Loucy (cell line): ENCODE measurements around the gene CCDC127.
"Not testable (repeated sequence)": the region's sequence is repeated elsewhere in the genome, so short reads cannot be mapped to it uniquely, and the experiment has no call there.

Source experiments
- H2AFZ ChIP-seq: fragments of 200-600 bp; sonication (generic); 2 replicates; pipeline ENCODE4 v1.6.0; 2016; ENCODE audit warnings: antibody characterized with exemption, mild to moderate bottlenecking, low read length, moderate library complexity
- H3F3A ChIP-seq: fragments of 200-600 bp; 2 replicates; pipeline ENCODE4 v1.6.0; 2016; ENCODE audit warnings: antibody characterized with exemption, low read depth, mild to moderate bottlenecking
- H3K27me3 ChIP-seq: fragments of 200-600 bp; sonication (generic); 2 replicates; pipeline ENCODE4 v1.6.1; 2014; ENCODE audit warnings: low read length, mild to moderate bottlenecking; ENCODE audit not compliant: insufficient read depth, poor library complexity, severe bottlenecking
- H3K36me3 ChIP-seq: fragments of 200-600 bp; sonication (generic); 2 replicates; pipeline ENCODE4 v1.6.1; 2016; ENCODE audit warnings: low read length; ENCODE audit not compliant: insufficient read depth
- H3K4me1 ChIP-seq: fragments of 200-600 bp; sonication (generic); 2 replicates; pipeline ENCODE4 v1.5.1; 2014; ENCODE audit warnings: low read length, mild to moderate bottlenecking; ENCODE audit not compliant: insufficient read depth, poor library complexity, severe bottlenecking
- H3K4me2 ChIP-seq: fragments of 200-600 bp; sonication (generic); 2 replicates; pipeline ENCODE4 v1.6.0; 2014; ENCODE audit warnings: antibody characterized with exemption, low read length, low read depth, mild to moderate bottlenecking; ENCODE audit not compliant: poor library complexity, severe bottlenecking
- H3K4me3 ChIP-seq: fragments of 200-600 bp; sonication (generic); 2 replicates; pipeline ENCODE4 v1.5.1; 2014; ENCODE audit warnings: low read length, mild to moderate bottlenecking, mixed read lengths; ENCODE audit not compliant: poor library complexity, severe bottlenecking
- H3K79me2 ChIP-seq: fragments of 200-600 bp; sonication (generic); 2 replicates; pipeline ENCODE4 v1.6.1; 2014; ENCODE audit warnings: low read length; ENCODE audit not compliant: insufficient read depth
- H3K9ac ChIP-seq: fragments of 200-600 bp; sonication (generic); 2 replicates; pipeline ENCODE4 v1.6.0; 2014; ENCODE audit warnings: mild to moderate bottlenecking, low read depth, low read length, moderate library complexity; ENCODE audit not compliant: poor library complexity, severe bottlenecking
- H3K9me2 ChIP-seq: fragments of 200-600 bp; sonication (generic); replicated peaks from 2 replicates; pipeline ENCODE4 v1.6.1; 2016; ENCODE audit warnings: low read depth, low read length, mixed read lengths
- H3K9me3 ChIP-seq: fragments of 200-600 bp; sonication (generic); 2 replicates; pipeline ENCODE4 v1.6.1; 2014; ENCODE audit warnings: mild to moderate bottlenecking, antibody characterized with exemption, low read length, low read depth; ENCODE audit not compliant: insufficient read depth
- H4K20me1 ChIP-seq: fragments of 200-600 bp; sonication (generic); 2 replicates; pipeline ENCODE4 v1.6.0; 2014; ENCODE audit warnings: antibody characterized with exemption, low read length, mild to moderate bottlenecking; ENCODE audit not compliant: insufficient read depth, poor library complexity, severe bottlenecking
- CTCF ChIP-seq: fragments of 200-600 bp; sonication (generic); conservative IDR thresholded peaks from 2 replicates; pipeline ENCODE4 v1.5.1; 2014; ENCODE audit warnings: mild to moderate bottlenecking, antibody characterized with exemption, low read length
- EZH2phosphoT487 ChIP-seq: fragments of 200-600 bp; IDR thresholded peaks from 2 replicates; pipeline ENCODE4 v1.6.1; 2018; ENCODE audit warnings: antibody characterized with exemption, mild to moderate bottlenecking, moderate library complexity, borderline replicate concordance

Gene CCDC127

GRCh38 chr5:228886-229285 lies 10.9 kb upstream of the CCDC127 start:
- Histone ChIP-seq H3K36me3 (peaks cover 99% of the 10 kb centered on the region), H3K4me2 (no peak overlapping the region), H3K9ac (no peak overlapping the region), H3K4me3 (no peak overlapping the region), H3K9me3 (no peaks in the 10 kb centered on the region), H3K27me3 (no peaks in the 10 kb centered on the region), H3K79me2 (peaks cover 79% of the 10 kb centered on the region), H2AFZ (no peak overlapping the region), H4K20me1 (peaks cover 52% of the 10 kb centered on the region), H3K4me1 (peaks cover 5% of the 10 kb centered on the region), H3K9me2 (no peaks in the 10 kb centered on the region), H3F3A (no peaks in the 10 kb centered on the region)
- TF ChIP-seq EZH2phosphoT487 (no peak), CTCF (no peak)

- H3K4me3 ChIP-seq, H2AFZ ChIP-seq, H3K9me2 ChIP-seq, H3K9ac ChIP-seq, H3K9me3 ChIP-seq, H3K27me3 ChIP-seq, H3K4me2 ChIP-seq, H3F3A ChIP-seq: not testable (repeated sequence)
- Histone ChIP-seq H3K36me3 (peaks cover 95% of the 10 kb centered on the region), H3K79me2 (peaks cover 89% of the 10 kb centered on the region), H4K20me1 (peaks cover 67% of the 10 kb centered on the region), H3K4me1 (peaks cover 19% of the 10 kb centered on the region)
These were observed 9.4 kb upstream of the CCDC127 start for GRCh38 chr5:227375-227774.

- Histone ChIP-seq H3K79me2 (peaks cover 92% of the 10 kb centered on the region), H3K27me3 (no peaks in the 10 kb centered on the region), H3F3A (no peaks in the 10 kb centered on the region), H3K4me1 (peaks cover 35% of the 10 kb centered on the region), H3K9me3 (no peaks in the 10 kb centered on the region), H3K36me3 (peaks cover 75% of the 10 kb centered on the region), H3K4me3 (no peak overlapping the region), H2AFZ (no peak overlapping the region), H3K9me2 (no peaks in the 10 kb centered on the region), H4K20me1 (peaks cover 81% of the 10 kb centered on the region), H3K4me2 (no peak overlapping the region), H3K9ac (no peak overlapping the region)
- TF ChIP-seq EZH2phosphoT487 (no peak), CTCF (no peak)
These were observed 7.4 kb upstream of the CCDC127 start for GRCh38 chr5:225334-225733.

GRCh38 chr5:223791-224190 lies 5.8 kb upstream of the CCDC127 start:
- Histone ChIP-seq H3K4me2 (peak overlapping the region; percentile 90), H3K9me2 (no peaks in the 10 kb centered on the region), H3K4me1 (peaks cover 41% of the 10 kb centered on the region), H3K9me3 (no peaks in the 10 kb centered on the region), H3K36me3 (peaks cover 61% of the 10 kb centered on the region), H2AFZ (no peak overlapping the region), H4K20me1 (peaks cover 79% of the 10 kb centered on the region), H3K9ac (peak overlapping the region; percentile 97), H3F3A (no peaks in the 10 kb centered on the region), H3K79me2 (peaks cover 96% of the 10 kb centered on the region), H3K27me3 (peaks cover 2% of the 10 kb centered on the region), H3K4me3 (peak overlapping the region; percentile 98)
- TF ChIP-seq EZH2phosphoT487 (no peak), CTCF (no peak)

- H3K4me1 ChIP-seq: peaks cover 41% of the 10 kb centered on the region
- peak overlapping the region; percentile 90 for H3K4me2 ChIP-seq
- H3K79me2 ChIP-seq: peaks cover 96% of the 10 kb centered on the region
- H3K9me3 ChIP-seq, H3K9me2 ChIP-seq, H3K27me3 ChIP-seq, H2AFZ ChIP-seq, H3F3A ChIP-seq: not testable (repeated sequence)
- peak overlapping the region; percentile 97 for H3K9ac ChIP-seq
- H3K36me3 ChIP-seq: peaks cover 58% of the 10 kb centered on the region
- H3K4me3 ChIP-seq: peak overlapping the region; percentile 98
- peaks cover 78% of the 10 kb centered on the region for H4K20me1 ChIP-seq
These were observed 5.2 kb upstream of the CCDC127 start for GRCh38 chr5:222951-223715.
